ENCODE measurements around the gene NAPA. TPM values are rescaled to one million over a fixed set of nuclear protein-coding genes. Genes with fewer than 3 reads are reported as not detected.

The NAPA gene
- total and polyA plus RNA-seq, 10 of the 15 experiments (the other 5 are each of a cell fraction or from before 2014, with no cell fraction given) = 8.2 to 193 (median 102) TPM

DNA sequence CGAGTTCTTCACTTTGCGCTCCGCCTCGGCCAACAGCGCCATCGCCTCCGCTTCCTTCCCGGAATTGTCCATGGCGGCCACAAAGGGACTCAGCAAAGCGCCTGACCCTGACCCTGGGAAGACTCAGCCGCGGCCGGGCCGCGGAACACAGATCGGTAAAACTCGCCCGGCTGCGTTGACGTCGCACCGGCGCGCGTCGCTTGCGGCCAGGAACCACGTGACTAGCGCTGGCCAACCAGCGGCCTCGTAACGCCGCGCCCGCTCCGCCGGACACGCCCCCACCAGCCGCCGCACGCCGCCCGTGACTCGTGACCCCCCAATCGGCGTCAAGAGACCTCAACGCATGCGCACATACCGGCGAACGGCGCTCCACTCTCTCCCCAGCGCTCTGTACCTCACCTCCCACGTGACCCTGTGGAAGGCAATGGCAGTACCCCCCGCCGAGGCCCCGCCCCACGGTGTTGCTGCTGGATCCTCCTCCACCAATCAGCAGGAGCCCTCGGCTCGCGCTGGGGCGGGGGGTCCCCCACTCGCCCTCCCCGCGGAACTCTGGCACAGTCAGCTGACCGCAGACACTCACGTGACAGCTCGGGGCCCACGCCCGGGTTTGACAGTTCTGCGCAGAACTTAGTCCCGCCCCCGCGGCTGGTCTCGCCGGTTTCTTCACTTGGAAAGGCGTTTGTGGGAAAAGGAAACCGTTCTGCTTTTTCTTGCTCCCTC, at the start of gene NAPA (continued):
- no peak for TF ChIP-seq CBX3 (IDR thresholded peaks at IDR 0.05; ENCODE audit: borderline replicate concordance, low read depth)
- TF ChIP-seq, protein P1, sequence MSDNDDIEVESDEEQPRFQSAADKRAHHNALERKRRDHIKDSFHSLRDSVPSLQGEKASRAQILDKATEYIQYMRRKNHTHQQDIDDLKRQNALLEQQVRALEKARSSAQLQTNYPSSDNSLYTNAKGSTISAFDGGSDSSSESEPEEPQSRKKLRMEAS (IDR thresholded peaks at IDR 0.05; ENCODE audit: low read depth, low read length) = peak; percentile 89
- TF ChIP-seq, protein P2, sequence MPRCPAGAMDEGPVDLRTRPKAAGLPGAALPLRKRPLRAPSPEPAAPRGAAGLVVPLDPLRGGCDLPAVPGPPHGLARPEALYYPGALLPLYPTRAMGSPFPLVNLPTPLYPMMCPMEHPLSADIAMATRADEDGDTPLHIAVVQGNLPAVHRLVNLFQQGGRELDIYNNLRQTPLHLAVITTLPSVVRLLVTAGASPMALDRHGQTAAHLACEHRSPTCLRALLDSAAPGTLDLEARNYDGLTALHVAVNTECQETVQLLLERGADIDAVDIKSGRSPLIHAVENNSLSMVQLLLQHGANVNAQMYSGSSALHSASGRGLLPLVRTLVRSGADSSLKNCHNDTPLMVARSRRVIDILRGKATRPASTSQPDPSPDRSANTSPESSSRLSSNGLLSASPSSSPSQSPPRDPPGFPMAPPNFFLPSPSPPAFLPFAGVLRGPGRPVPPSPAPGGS (IDR thresholded peaks at IDR 0.05; ENCODE audit: borderline replicate concordance, insufficient read depth, low read depth, low read length, poor library complexity, severe bottlenecking) = peak; percentile 48
- peak; percentile 34 for TF ChIP-seq FOS (IDR thresholded peaks at IDR 0.05; ENCODE audit: borderline replicate concordance, extremely low read depth, insufficient read length)
- TF ChIP-seq, protein P3, sequence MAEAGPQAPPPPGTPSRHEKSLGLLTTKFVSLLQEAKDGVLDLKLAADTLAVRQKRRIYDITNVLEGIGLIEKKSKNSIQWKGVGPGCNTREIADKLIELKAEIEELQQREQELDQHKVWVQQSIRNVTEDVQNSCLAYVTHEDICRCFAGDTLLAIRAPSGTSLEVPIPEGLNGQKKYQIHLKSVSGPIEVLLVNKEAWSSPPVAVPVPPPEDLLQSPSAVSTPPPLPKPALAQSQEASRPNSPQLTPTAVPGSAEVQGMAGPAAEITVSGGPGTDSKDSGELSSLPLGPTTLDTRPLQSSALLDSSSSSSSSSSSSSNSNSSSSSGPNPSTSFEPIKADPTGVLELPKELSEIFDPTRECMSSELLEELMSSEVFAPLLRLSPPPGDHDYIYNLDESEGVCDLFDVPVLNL (IDR thresholded peaks at IDR 0.05; ENCODE audit: low read depth, low read length) = no peak
- no peak; the same call in 1 of the 2 replicates for TF ChIP-seq RB1 (IDR thresholded peaks at IDR 0.05; ENCODE audit: borderline replicate concordance)
- TF ChIP-seq POLR2A (IDR thresholded peaks at IDR 0.05; ENCODE audit: low read depth, low read length) = peak; percentile 94
- TF ChIP-seq, protein P4, sequence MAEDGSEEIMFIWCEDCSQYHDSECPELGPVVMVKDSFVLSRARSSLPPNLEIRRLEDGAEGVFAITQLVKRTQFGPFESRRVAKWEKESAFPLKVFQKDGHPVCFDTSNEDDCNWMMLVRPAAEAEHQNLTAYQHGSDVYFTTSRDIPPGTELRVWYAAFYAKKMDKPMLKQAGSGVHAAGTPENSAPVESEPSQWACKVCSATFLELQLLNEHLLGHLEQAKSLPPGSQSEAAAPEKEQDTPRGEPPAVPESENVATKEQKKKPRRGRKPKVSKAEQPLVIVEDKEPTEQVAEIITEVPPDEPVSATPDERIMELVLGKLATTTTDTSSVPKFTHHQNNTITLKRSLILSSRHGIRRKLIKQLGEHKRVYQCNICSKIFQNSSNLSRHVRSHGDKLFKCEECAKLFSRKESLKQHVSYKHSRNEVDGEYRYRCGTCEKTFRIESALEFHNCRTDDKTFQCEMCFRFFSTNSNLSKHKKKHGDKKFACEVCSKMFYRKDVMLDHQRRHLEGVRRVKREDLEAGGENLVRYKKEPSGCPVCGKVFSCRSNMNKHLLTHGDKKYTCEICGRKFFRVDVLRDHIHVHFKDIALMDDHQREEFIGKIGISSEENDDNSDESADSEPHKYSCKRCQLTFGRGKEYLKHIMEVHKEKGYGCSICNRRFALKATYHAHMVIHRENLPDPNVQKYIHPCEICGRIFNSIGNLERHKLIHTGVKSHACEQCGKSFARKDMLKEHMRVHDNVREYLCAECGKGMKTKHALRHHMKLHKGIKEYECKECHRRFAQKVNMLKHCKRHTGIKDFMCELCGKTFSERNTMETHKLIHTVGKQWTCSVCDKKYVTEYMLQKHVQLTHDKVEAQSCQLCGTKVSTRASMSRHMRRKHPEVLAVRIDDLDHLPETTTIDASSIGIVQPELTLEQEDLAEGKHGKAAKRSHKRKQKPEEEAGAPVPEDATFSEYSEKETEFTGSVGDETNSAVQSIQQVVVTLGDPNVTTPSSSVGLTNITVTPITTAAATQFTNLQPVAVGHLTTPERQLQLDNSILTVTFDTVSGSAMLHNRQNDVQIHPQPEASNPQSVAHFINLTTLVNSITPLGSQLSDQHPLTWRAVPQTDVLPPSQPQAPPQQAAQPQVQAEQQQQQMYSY (CRISPR knock-in tag; IDR thresholded peaks at IDR 0.05) = 0 out of 2 replicates have a peak, but pooled peaks have one; percentile 8
- TF ChIP-seq SIN3A (IDR thresholded peaks at IDR 0.05; ENCODE audit: low read depth, low read length) = peak; percentile 93
- TF ChIP-seq, protein P5, sequence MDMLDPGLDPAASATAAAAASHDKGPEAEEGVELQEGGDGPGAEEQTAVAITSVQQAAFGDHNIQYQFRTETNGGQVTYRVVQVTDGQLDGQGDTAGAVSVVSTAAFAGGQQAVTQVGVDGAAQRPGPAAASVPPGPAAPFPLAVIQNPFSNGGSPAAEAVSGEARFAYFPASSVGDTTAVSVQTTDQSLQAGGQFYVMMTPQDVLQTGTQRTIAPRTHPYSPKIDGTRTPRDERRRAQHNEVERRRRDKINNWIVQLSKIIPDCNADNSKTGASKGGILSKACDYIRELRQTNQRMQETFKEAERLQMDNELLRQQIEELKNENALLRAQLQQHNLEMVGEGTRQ (IDR thresholded peaks at IDR 0.05; ENCODE audit: borderline replicate concordance, low read depth, low read length) = peak; percentile 91
- 0 out of 2 replicates have a peak, but pooled peaks have one; percentile 13 for TF ChIP-seq TBL1XR1 (IDR thresholded peaks at IDR 0.05; ENCODE audit: low read depth, low read length)
- TF ChIP-seq MEF2B (IDR thresholded peaks at IDR 0.05; ENCODE audit: partially characterized antibody, poor library complexity, severe bottlenecking) = peak; percentile 85
- TF ChIP-seq POLR2AphosphoS5 (IDR thresholded peaks at IDR 0.05; ENCODE audit: low read length) = peak; percentile 91
- TF ChIP-seq EGR1 (IDR thresholded peaks at IDR 0.05; ENCODE audit: borderline replicate concordance in 1 of 2, low read depth in 2 of 2, low read length in 2 of 2) = peak in 1 of 2 experiments; percentile 94; a peak in 2 of 3 replicates
- no peak for TF ChIP-seq MTA3 (IDR thresholded peaks at IDR 0.05; ENCODE audit: borderline replicate concordance, low read length)
- TF ChIP-seq EED (IDR thresholded peaks at IDR 0.05; ENCODE audit: low read depth) = peak; percentile 84
- peak; percentile 76 for TF ChIP-seq CREM (IDR thresholded peaks at IDR 0.05; ENCODE audit: low read depth)

All from GM12878 (cell line).